ENCODE measurements around the gene SSU72. TPM values are rescaled to one million over a fixed set of nuclear protein-coding genes. Genes with fewer than 3 reads are reported as not detected.
"Not testable (repeated sequence)": the region's sequence is repeated elsewhere in the genome, so short reads cannot be mapped to it uniquely, and the experiment has no call there.

SSU72 gene
- total and polyA plus RNA-seq, 5 donors = 112 to 130 (median 113) TPM

- H3K4me1 ChIP-seq (ENCODE audit: control insufficient read depth, insufficient read depth, low read length); H3K27ac ChIP-seq (ENCODE audit: low read length); H3K4me3 ChIP-seq (ENCODE audit: low read length); H3K9me3 ChIP-seq (ENCODE audit: control insufficient read depth, low read length); intact Hi-C loops (cut with DNase I); H3K27me3 ChIP-seq (ENCODE audit: control insufficient read depth, insufficient read depth): not testable (repeated sequence)
- WGBS = 98% methylated on average over 51 of the region's 51 CpGs
- ATAC-seq = peak in 1 of 2 donors; percentile 7
- DNase-seq = peak in 2 of 3 donors; percentile 46 to 55
Measured at GRCh38 chr1:1519805-1520505, 54.7 kb downstream of the SSU72 start.

GRCh38 chr1:1518621-1519007 is 56.0 kb downstream of the SSU72 start:
- H3K27ac ChIP-seq (ENCODE audit: low read length); H3K4me3 ChIP-seq (ENCODE audit: low read length); H3K9me3 ChIP-seq (ENCODE audit: control insufficient read depth, low read length); ATAC-seq; H3K4me1 ChIP-seq (ENCODE audit: control insufficient read depth, insufficient read depth, low read length); H3K27me3 ChIP-seq (ENCODE audit: control insufficient read depth, insufficient read depth); intact Hi-C loops (cut with DNase I): not testable (repeated sequence)
- DNase-seq = peak in 2 of 3 donors; percentile 42 to 47
- WGBS = 95% methylated on average over 17 of the region's 19 CpGs

GRCh38 chr1:1517973-1518620 is 56.6 kb downstream of the SSU72 start:
- WGBS = 94% methylated on average over 28 of the region's 28 CpGs
- no peak overlapping the region for H3K4me3 ChIP-seq (ENCODE audit: low read length)
- H3K9me3 ChIP-seq (ENCODE audit: control insufficient read depth, low read length) = no peaks in the 10 kb centered on the region
- no peak overlapping the region for H3K27ac ChIP-seq (ENCODE audit: low read length)
- no peaks in the 10 kb centered on the region for H3K4me1 ChIP-seq (ENCODE audit: control insufficient read depth, insufficient read depth, low read length)
- peak in 2 of 3 donors; percentile 39 to 41 for DNase-seq
- ATAC-seq = no peak
- intact Hi-C loops (cut with DNase I) = no loop called here
- H3K27me3 ChIP-seq (ENCODE audit: control insufficient read depth, insufficient read depth) = no peaks in the 10 kb centered on the region

GRCh38 chr1:1516923-1517322 is 57.7 kb downstream of the SSU72 start:
- H3K9me3 ChIP-seq (ENCODE audit: control insufficient read depth, low read length); H3K27me3 ChIP-seq (ENCODE audit: control insufficient read depth, insufficient read depth); ATAC-seq; intact Hi-C loops (cut with DNase I); H3K27ac ChIP-seq (ENCODE audit: low read length); H3K4me1 ChIP-seq (ENCODE audit: control insufficient read depth, insufficient read depth, low read length); H3K4me3 ChIP-seq (ENCODE audit: low read length): not testable (repeated sequence)
- peak in 2 of 3 donors; percentile 5 to 53 for DNase-seq
- WGBS = 96% methylated on average over 14 of the region's 14 CpGs

- H3K27me3 ChIP-seq (ENCODE audit: control insufficient read depth, insufficient read depth); ATAC-seq; H3K4me1 ChIP-seq (ENCODE audit: control insufficient read depth, insufficient read depth, low read length); H3K4me3 ChIP-seq (ENCODE audit: low read length); intact Hi-C loops (cut with DNase I); H3K9me3 ChIP-seq (ENCODE audit: control insufficient read depth, low read length); H3K27ac ChIP-seq (ENCODE audit: low read length): not testable (repeated sequence)
- DNase-seq = peak in 1 of 3 donors; percentile 29
- WGBS = 74% methylated on average over 14 of the region's 16 CpGs
Measured at GRCh38 chr1:1514376-1514775, 60.3 kb downstream of the SSU72 start.

GRCh38 chr1:1513675-1514074 is 61.0 kb downstream of the SSU72 start:
- intact Hi-C loops (cut with DNase I); H3K27me3 ChIP-seq (ENCODE audit: control insufficient read depth, insufficient read depth); H3K9me3 ChIP-seq (ENCODE audit: control insufficient read depth, low read length); ATAC-seq; H3K27ac ChIP-seq (ENCODE audit: low read length); H3K4me1 ChIP-seq (ENCODE audit: control insufficient read depth, insufficient read depth, low read length); H3K4me3 ChIP-seq (ENCODE audit: low read length): not testable (repeated sequence)
- WGBS = 82% methylated on average over 16 of the region's 18 CpGs
- DNase-seq = peak in 1 of 3 donors; percentile 20

- H3K9me3 ChIP-seq (ENCODE audit: control insufficient read depth, low read length); H3K27ac ChIP-seq (ENCODE audit: low read length); H3K27me3 ChIP-seq (ENCODE audit: control insufficient read depth, insufficient read depth); intact Hi-C loops (cut with DNase I); H3K4me1 ChIP-seq (ENCODE audit: control insufficient read depth, insufficient read depth, low read length); ATAC-seq: not testable (repeated sequence)
- peak overlapping the region; percentile 56 for H3K4me3 ChIP-seq (ENCODE audit: low read length)
- under 1% methylated on average over 45 of the region's 52 CpGs for WGBS
- DNase-seq = peak in 2 of 3 donors; percentile 53 to 63
Measured at GRCh38 chr1:1512425-1512824, 62.2 kb downstream of the SSU72 start.

- H3K27ac ChIP-seq (ENCODE audit: low read length) = peak within 1 kb of the TSS; percentile 64
- peak within 1 kb of the TSS; percentile 56 for H3K4me3 ChIP-seq (ENCODE audit: low read length)
- ATAC-seq = peak; percentile 97
- H3K9me3 ChIP-seq (ENCODE audit: control insufficient read depth, low read length) = no peaks in the 10 kb centered on the region
- intact Hi-C loops (cut with DNase I) = no loop called here
- no peaks in the 10 kb centered on the region for H3K27me3 ChIP-seq (ENCODE audit: control insufficient read depth, insufficient read depth)
- H3K4me1 ChIP-seq (ENCODE audit: control insufficient read depth, insufficient read depth, low read length) = peaks cover 2% of the 10 kb centered on the region
- under 1% methylated on average over 99 of the region's 99 CpGs for WGBS
- DNase-seq = peak; percentile 99 to 100 (median 100)
Measured at GRCh38 chr1:1511533-1512285, 63.0 kb downstream of the SSU72 start, which contains the start of gene ATAD3A. Gene ATAD3A, plus strand, starts transcription at chr1:1512162. Its CDS starts 107 bp downstream, at chr1:1512269.

GRCh38 chr1:1510912-1511532 is 63.6 kb downstream of the SSU72 start:
- ATAC-seq (no peak), DNase-seq (peak in 1 of 3 donors; percentile 11)

GRCh38 chr1:1509465-1509850 is 65.2 kb downstream of the SSU72 start:
- H3K4me1 ChIP-seq (ENCODE audit: control insufficient read depth, insufficient read depth, low read length); intact Hi-C loops (cut with DNase I); H3K9me3 ChIP-seq (ENCODE audit: control insufficient read depth, low read length); H3K4me3 ChIP-seq (ENCODE audit: low read length); ATAC-seq; H3K27ac ChIP-seq (ENCODE audit: low read length); H3K27me3 ChIP-seq (ENCODE audit: control insufficient read depth, insufficient read depth): not testable (repeated sequence)
- 80% methylated on average over 17 of the region's 21 CpGs for WGBS
- peak in 2 of 3 donors; percentile 30 to 45 for DNase-seq

More at GRCh38 chr1:1510912-1511532, 63.6 kb downstream of the SSU72 start:
- Histone ChIP-seq H3K27me3 (ENCODE audit: control insufficient read depth, insufficient read depth) (no peaks in the 10 kb centered on the region), H3K4me3 (ENCODE audit: low read length) (peak overlapping the region; percentile 56), H3K27ac (ENCODE audit: low read length) (peak overlapping the region; percentile 64), H3K4me1 (ENCODE audit: control insufficient read depth, insufficient read depth, low read length) (peaks cover 2% of the 10 kb centered on the region), H3K9me3 (ENCODE audit: control insufficient read depth, low read length) (no peaks in the 10 kb centered on the region)
- intact Hi-C loops (cut with DNase I) = no loop called here
- WGBS = 14% methylated on average over 17 of the region's 17 CpGs
